IPS-NIHi7 (cell line): ENCODE data around the gene ICE2.

ENCODE experiments used
- DNase-seq: peaks from one replicate; pipeline ENCODE4 v3.0.0; 2012; ENCODE audit warnings: mixed read lengths; ENCODE audit errors: extremely low spot score

The ICE2 gene, protein sequence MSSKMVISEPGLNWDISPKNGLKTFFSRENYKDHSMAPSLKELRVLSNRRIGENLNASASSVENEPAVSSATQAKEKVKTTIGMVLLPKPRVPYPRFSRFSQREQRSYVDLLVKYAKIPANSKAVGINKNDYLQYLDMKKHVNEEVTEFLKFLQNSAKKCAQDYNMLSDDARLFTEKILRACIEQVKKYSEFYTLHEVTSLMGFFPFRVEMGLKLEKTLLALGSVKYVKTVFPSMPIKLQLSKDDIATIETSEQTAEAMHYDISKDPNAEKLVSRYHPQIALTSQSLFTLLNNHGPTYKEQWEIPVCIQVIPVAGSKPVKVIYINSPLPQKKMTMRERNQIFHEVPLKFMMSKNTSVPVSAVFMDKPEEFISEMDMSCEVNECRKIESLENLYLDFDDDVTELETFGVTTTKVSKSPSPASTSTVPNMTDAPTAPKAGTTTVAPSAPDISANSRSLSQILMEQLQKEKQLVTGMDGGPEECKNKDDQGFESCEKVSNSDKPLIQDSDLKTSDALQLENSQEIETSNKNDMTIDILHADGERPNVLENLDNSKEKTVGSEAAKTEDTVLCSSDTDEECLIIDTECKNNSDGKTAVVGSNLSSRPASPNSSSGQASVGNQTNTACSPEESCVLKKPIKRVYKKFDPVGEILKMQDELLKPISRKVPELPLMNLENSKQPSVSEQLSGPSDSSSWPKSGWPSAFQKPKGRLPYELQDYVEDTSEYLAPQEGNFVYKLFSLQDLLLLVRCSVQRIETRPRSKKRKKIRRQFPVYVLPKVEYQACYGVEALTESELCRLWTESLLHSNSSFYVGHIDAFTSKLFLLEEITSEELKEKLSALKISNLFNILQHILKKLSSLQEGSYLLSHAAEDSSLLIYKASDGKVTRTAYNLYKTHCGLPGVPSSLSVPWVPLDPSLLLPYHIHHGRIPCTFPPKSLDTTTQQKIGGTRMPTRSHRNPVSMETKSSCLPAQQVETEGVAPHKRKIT

GRCh38 chr15:60478566-60479360, at the start of gene ICE2:
TSS of gene ICE2 (minus strand) at chr15:60479142. CDS start at chr15:60477977, 1,165 bp downstream.
- DNase-seq, result peak; percentile 95

- no peak for DNase-seq
Observed at GRCh38 chr15:60528530-60528929, 49.6 kb upstream of the ICE2 start.

- no peak for DNase-seq
Observed at GRCh38 chr15:60527456-60527855, 48.5 kb upstream of the ICE2 start.

DNA sequence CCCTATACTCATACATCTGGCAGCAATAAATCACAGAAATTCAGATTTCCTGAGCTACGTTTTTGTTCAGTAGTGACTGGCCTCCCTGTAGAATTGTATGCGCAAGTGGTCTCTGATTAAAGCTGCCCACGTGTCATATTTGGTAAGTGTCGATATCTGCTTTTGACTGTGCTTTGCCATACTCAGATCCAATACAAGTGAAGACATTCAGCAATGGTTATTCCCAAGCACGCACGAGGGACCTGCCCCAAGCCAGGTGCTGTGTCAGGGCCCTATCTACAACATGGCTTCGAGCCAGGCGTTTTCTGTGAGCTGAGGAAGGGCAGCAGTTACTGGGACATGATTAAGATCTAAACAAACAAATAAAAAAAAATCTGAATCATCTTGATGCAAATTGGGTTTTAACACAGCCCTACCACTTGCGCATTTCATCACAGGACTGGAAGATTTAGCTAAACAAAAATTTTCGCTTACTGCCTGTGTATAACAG, 47.2 kb upstream of the ICE2 start:
- DNase-seq, result no peak

- no peak for DNase-seq
Observed at GRCh38 chr15:60525341-60526039, 46.5 kb upstream of the ICE2 start.

DNA sequence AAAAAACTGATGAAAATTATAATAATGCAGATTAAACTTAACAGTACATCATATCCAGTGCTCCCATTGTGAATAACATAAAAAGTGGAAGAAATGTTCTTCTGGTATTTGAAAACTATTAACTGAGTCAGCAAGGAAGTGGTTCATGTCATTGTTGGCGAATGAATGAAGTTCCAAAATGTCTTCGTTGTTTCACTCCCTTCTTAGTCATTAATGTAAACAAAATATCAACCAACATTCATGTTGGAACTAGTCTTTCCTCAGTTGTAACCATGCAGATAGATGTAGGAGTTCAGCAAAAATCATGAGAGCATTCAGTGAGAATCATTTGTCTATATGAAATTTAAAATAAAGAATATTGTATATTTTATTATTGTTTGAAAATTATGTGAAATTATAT, 44.1 kb upstream of the ICE2 start:
- DNase-seq, result no peak

GRCh38 chr15:60520825-60521368, 42.0 kb upstream of the ICE2 start:
- peak; percentile 66 for DNase-seq

DNA sequence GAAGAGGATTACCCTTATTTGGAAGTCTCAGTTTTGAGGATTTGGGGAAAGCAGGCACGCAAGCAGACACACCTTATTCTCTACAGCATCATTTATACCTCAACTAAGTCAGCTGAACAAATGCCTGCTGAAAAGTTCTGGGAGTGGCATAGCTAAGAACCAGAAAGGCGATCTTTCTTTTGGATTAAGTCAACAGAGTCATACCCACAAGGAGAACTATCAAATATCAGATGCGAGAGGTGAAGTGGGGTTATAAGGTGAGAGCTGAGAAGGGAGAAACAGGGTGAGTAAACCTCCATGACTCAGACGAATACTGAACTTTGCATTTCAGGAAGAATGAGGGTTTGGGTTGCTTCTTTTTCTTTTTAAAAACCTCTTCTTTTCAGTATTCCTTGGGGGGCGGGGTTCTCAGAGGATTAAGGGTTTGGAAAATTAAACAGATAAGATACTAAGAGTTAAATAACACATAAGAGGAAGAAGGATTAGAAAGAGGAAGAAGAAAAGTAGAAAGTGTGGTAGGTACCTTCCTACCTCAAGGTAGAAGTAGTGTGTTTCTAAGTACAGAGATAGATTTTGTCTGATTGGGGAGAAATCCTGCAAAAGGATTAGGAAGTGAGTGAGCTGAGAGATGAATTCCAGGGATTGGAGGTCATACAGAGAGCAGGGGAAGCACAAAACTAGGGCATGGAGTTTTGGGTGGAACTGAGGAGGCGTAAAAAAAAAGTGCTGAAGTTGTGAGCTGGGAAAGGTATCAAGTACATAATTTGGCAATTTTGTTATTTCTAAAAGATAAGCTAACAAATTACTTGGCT, 41.3 kb upstream of the ICE2 start:
- no peak for DNase-seq

DNA sequence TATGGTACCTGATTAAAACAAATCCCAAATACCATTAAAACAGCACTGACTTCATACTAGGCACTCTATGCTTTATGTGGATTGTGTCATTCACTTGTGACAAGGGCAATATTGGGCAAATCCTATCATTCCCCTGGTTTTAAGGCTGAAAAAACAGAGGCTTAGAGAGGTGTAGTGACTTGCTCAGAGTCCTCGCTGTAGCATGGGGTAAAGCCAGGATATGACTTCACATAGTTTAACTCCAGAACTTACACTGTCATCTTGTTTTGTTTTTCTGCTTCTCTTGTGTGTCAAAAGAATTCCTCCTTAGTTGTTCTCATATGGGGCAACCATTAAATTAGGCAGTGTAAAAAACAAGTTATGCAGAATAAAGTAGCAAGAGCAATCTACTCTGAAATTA, 40.3 kb upstream of the ICE2 start:
- DNase-seq, result no peak

DNA sequence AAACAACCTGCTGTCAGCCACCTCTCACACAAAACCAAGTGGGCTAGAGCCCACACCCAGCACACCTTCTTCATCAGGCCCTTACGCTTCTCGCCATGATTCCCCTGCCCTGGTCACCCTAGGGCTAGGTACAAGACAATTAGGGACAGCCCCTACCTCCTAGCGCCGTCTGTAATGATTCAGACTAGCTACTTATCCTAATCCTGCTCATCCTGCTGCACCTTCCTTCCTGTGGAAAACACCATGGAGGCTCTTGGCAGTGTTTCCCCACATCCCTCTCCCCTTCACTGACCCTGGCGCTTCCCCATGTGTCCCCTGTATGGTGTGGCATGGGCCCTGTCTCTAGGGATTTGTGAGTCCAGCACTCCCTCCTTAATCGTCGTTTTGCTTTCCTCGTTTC, 39.6 kb upstream of the ICE2 start:
- no peak for DNase-seq

- no peak for DNase-seq
Observed at GRCh38 chr15:60514261-60514881, 35.4 kb upstream of the ICE2 start.

DNA sequence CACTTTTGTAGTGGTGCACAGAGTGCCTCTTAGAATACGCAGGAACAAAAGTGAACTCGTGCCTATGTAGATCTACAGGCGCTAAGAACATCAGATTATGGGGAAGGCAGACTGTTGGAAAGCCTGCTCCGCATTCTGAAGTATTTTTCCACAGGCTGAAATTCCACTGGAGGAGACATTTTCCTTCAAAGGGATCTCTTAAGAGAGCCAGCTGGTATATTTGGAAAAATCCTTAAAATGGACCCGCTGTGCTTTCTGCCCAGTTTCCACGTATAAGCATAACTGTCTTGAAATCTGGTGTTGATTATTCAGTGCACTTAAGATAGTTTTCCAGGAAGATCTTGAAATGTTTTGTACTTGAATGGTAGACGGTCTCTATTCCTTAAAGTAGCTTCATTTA, 34.7 kb upstream of the ICE2 start:
- no peak for DNase-seq

- DNase-seq, result no peak
Observed at GRCh38 chr15:60512937-60513336, 34.0 kb upstream of the ICE2 start.

- DNase-seq, result no peak
Observed at GRCh38 chr15:60511351-60512031, 32.5 kb upstream of the ICE2 start.

DNA sequence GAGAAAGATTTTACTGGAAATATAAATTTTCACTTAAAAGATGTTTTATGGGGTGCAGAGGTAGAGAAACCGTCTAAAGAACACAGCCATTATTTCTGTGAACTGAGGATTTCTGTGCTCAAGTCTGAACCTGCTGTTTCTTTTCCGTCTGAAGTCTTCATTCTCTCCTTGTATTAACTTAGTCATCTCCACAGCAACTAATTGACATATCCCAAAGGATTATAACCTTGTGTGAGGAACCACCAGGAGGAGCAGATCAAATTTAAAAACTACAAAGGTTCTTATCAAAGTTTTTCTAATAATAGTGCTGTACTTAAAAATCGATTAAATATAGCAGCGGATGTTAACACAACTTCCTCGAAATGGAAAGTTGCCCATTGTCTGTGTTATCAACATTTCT, 31.1 kb upstream of the ICE2 start:
- DNase-seq, result no peak

- no peak for DNase-seq
Observed at GRCh38 chr15:60509470-60509869, 30.5 kb upstream of the ICE2 start.

DNA sequence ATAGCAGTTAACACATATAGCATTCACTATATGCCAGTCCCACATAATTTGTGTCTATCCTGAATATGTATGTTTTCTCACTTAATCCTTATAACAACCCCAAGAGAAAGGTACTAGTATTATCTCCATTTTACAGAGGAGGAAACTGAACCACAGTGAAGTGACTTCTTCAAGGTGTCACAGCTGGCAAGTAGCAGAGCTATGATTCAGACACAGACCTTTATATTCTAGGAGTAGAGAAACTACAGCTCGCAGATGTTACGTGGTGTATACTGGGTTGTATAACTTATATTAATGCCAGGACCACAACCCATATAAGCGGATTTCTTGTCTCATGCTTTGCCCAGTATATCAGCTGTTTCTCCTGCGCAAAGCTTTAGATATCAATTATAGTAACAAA, 29.5 kb upstream of the ICE2 start:
- no peak for DNase-seq

- peak; percentile 68 for DNase-seq
Observed at GRCh38 chr15:60507596-60508424, 28.9 kb upstream of the ICE2 start.
